ENCODE measurements around the gene CDIP1. TPM values are rescaled to one million over a fixed set of nuclear protein-coding genes. Genes with fewer than 3 reads are reported as not detected.
A peak's percentile ranks its signal among the peaks of the same experiment; 100 is the strongest.

CDIP1 gene
- 11.0 and 13.8 TPM in 2 replicates for total RNA-seq (2013; cell fraction: nucleolus; rRNA removed)
- total RNA-seq (2014; rRNA removed) (14.2 and 15.6 TPM in 2 replicates), total RNA-seq (2014; rRNA removed; fragmentation: Illumina TruSeq; extraction: Trizol) (7.6 and 9.1 TPM in 2 replicates), total RNA-seq (2021) (27.8 and 28.2 TPM in 2 replicates), polyA plus RNA-seq (2011; rRNA removed) (3.1 and 11.0 TPM in 2 replicates), polyA plus RNA-seq (2014; fragmentation: Illumina TruSeq; extraction: Trizol) (10.3 and 17.5 TPM in 2 replicates), polyA plus RNA-seq (2014; fragmentation: Nextera tagmentation; extraction: Ambion mirVana) (1 to 10 TPM; 6.1 to 7.2 TPM), polyA plus RNA-seq (2014; rRNA removed) (11.5 and 12.0 TPM in 2 replicates), polyA plus RNA-seq (2016; fragmentation: Nextera tagmentation; extraction: Ambion mirVana) (10 to 100 TPM; 29.4 to 32.4 TPM), polyA minus RNA-seq (2011; rRNA and poly(A)+ RNA removed) (8.3 and 8.5 TPM in 2 replicates), Bru-seq, nascent RNA (percentile 65 among the genes with signal in this experiment), BruChase-seq, experiment 1, labeled RNA remaining after a 6-hour chase (percentile 69 among the genes with signal in this experiment), BruChase-seq, experiment 2, labeled RNA remaining after a 2-hour chase (percentile 68 among the genes with signal in this experiment)
- 7.1 TPM for polyA plus RNA-seq (2011; ENCODE audit: low read depth)
- polyA plus RNA-seq (2011; cell fraction: cytosol; rRNA removed), result 10.3 and 14.9 TPM in 2 replicates
- 16.2 and 17.7 TPM in 2 replicates for polyA plus RNA-seq (2011; cell fraction: nucleus; rRNA removed)
- polyA plus RNA-seq (2012), result 15.1 and 15.2 TPM in 2 replicates
- polyA minus RNA-seq (2011; cell fraction: cytosol; rRNA and poly(A)+ RNA removed), result 8.6 TPM in 2 replicates
- 5.6 and 6.6 TPM in 2 replicates for polyA minus RNA-seq (2011; cell fraction: nucleus; rRNA and poly(A)+ RNA removed)
- long read RNA-seq, experiment 1, transcript CDIP1-209 (6 exons, 2,062 nt), result major isoform, 8 of 13 reads
- long read RNA-seq, experiment 1, partial matches to known transcripts, result 2 of 13 reads
- long read RNA-seq, experiment 1, other reads (novel, unspliced or antisense), result 2 of 13 reads
- long read RNA-seq, experiment 2, partial matches to known transcripts, result 2 of 6 reads
- long read RNA-seq, experiment 2, other reads (novel, unspliced or antisense), result 4 of 6 reads

DNA sequence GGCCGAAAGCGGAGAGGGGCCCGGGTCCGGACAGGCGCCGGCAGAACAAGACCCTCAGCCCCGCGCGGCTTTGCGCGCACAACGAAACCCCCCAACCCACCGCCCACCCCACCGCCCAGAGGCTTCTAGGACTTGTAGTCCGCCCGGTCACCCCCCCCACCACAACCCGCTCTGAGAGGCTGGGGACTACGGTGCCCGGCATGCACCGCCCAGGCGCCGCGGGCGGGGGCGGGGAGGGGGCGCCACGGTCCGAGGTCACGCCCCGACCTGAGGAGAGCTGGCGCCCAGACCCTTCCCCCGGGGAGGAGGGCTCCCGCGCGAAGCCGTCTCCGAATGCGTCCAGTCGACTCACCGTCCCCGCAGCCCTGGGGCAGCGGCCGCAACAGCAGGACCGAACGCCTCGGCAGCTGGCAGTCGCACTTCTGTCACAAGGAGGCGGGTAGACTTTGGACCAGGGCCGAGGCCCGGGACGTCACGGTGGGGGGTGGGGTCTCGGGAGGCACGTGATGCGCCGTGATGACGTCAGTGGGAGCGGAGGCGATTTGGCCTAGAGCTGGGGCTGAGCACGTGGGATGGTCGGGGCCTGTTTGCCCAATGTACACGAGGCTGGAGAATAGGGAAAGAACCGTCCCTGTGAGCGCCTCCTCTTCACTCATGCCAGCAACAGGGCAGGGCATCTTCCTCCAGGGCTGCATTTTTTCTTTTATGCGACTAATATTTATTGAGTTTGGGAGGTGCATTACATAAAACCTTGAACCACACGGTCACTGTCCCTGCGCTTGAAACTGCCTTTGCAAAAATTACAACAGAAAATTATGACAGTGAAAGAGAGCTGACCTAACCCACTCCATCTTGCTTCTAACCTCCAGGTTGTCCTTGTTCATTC lies at the start of gene CDIP1:
CDIP1 (minus strand) TSS at position 424 of the 886 bp plus-strand sequence. CDS start 24,643 bp downstream, outside the sequence.
- ATAC-seq, result peak; percentile 92
- H3K4me2 ChIP-seq (ENCODE audit: control insufficient read depth, insufficient read depth), result peak within 1 kb of the TSS; percentile 36
- intact Hi-C loops (cut with micrococcal nuclease; ENCODE audit: unreplicated experiment), result no loop called here
- DNase-seq (ENCODE audit: low read depth, low spot score), result peak; percentile 82
- H4K20me1 ChIP-seq (ENCODE audit: control insufficient read depth, insufficient read depth), result no peaks in the 10 kb centered on the region
- no peaks in the 10 kb centered on the region; a peak in 1 of 4 replicates for H3K27me3 ChIP-seq (replicated peaks in 1 of 2; ENCODE audit: control insufficient read depth in 2 of 2, insufficient read depth in 2 of 2, low read length in 1 of 2)
- WGBS (ENCODE audit: insufficient coverage, insufficient replicate concordance, low lambda C conversion rate, missing lambda C conversion rate), result 25% methylated on average over 40 of the region's 67 CpGs
- in situ Hi-C loops (cut with MboI), result loop anchor here (10.0 kb wide), 1 partner anchor 56 kb away; no protein-coding TSS in a partner anchor
- POLR2A ChIA-PET, result interaction anchor here (0.6 to 1.7 kb wide), 3 partner anchors 14 to 78 kb away, joined by 3 to 9 read pairs (median 4); no protein-coding TSS in a partner anchor
- no peaks in the 10 kb centered on the region for H3K36me3 ChIP-seq (ENCODE audit: control insufficient read depth in 2 of 2, insufficient read depth in 2 of 2, low read length in 1 of 2)
- peaks cover 11% of the 10 kb centered on the region for H3K4me1 ChIP-seq (ENCODE audit: control insufficient read depth, insufficient read depth, low read length)
- H2AFZ ChIP-seq (ENCODE audit: control insufficient read depth, low read depth, low read length), result peak within 1 kb of the TSS; percentile 91
- H3K27ac ChIP-seq (ENCODE audit: control insufficient read depth, insufficient read depth), result peak within 1 kb of the TSS; percentile 13; the same call in 1 of the 2 replicates
- H3K9me3 ChIP-seq (replicated peaks; ENCODE audit: control insufficient read depth, insufficient read depth, low read length), result peaks cover 12% of the 10 kb centered on the region
- H3K79me2 ChIP-seq (ENCODE audit: control insufficient read depth, insufficient read depth, low read length), result peaks cover 18% of the 10 kb centered on the region
- FAIRE-seq, result peak; percentile 94
- H3K9ac ChIP-seq (ENCODE audit: control insufficient read depth, insufficient read depth, low read length), result peak within 1 kb of the TSS; percentile 60
- SMC1A ChIA-PET (ENCODE audit: uncharacterized antibody, unreplicated experiment), result interaction anchor here (1.0 to 1.7 kb wide), 3 partner anchors 10 to 78 kb away, joined by 3 to 8 read pairs (median 5); no protein-coding TSS in a partner anchor
- RAD21 ChIA-PET (ENCODE audit: unreplicated experiment), result interaction anchor here (0.5 to 1.2 kb wide), 5 partner anchors 10 to 81 kb away, joined by 3 to 5 read pairs (median 3); no protein-coding TSS in a partner anchor
- H3K4me3 ChIP-seq, result peak within 1 kb of the TSS; percentile 70
- CTCF ChIA-PET, result interaction anchor here (1.2 to 2.7 kb wide), 6 partner anchors 10 to 86 kb away, joined by 5 to 8 read pairs (median 7); partner anchors contain the start of gene MGRN1
- BruUV-seq (replicated peaks), result no TSS peak
- no peak for TF ChIP-seq SRF (IDR thresholded peaks at IDR 0.05; ENCODE audit: low read depth in 2 of 2, low read length in 2 of 2)
- TF ChIP-seq CEBPB (IDR thresholded peaks at IDR 0.05; ENCODE audit: borderline replicate concordance in 1 of 2, low read depth in 2 of 2, low read length in 2 of 2), result no peak
- peak; percentile 51; the same call in 1 of the 2 replicates for TF ChIP-seq TAF1 (IDR thresholded peaks at IDR 0.05; ENCODE audit: borderline replicate concordance, low read depth, low read length)
- peak; percentile 89 for TF ChIP-seq POLR2AphosphoS5 (IDR thresholded peaks at IDR 0.05; ENCODE audit: low read length)
- no peak for TF ChIP-seq PAX8 (IDR thresholded peaks at IDR 0.05)
- peak; percentile 98 for TF ChIP-seq RAD51 (IDR thresholded peaks at IDR 0.05)
- TF ChIP-seq MYC (IDR thresholded peaks at IDR 0.05; ENCODE audit: insufficient read depth, insufficient read length, insufficient replicate concordance, low read length, severe bottlenecking), result no peak
- no peak for TF ChIP-seq RBBP5 (conservative IDR thresholded peaks at IDR 0.05)
- peak; percentile 44; the same call in 1 of the 2 replicates for TF ChIP-seq RB1 (IDR thresholded peaks at IDR 0.05; ENCODE audit: borderline replicate concordance)
- peak; percentile 40 for TF ChIP-seq HDAC6 (IDR thresholded peaks at IDR 0.05; ENCODE audit: unreplicated experiment)
- peak; percentile 52; the same call in 1 of the 2 replicates for TF ChIP-seq JUND (IDR thresholded peaks at IDR 0.05; ENCODE audit: low read depth, low read length)
- no peak for TF ChIP-seq FOXK2 (IDR thresholded peaks at IDR 0.05)
- TF ChIP-seq STAT3 (IDR thresholded peaks at IDR 0.05; ENCODE audit: low read depth, low read length), result no peak
- TF ChIP-seq, protein P1, sequence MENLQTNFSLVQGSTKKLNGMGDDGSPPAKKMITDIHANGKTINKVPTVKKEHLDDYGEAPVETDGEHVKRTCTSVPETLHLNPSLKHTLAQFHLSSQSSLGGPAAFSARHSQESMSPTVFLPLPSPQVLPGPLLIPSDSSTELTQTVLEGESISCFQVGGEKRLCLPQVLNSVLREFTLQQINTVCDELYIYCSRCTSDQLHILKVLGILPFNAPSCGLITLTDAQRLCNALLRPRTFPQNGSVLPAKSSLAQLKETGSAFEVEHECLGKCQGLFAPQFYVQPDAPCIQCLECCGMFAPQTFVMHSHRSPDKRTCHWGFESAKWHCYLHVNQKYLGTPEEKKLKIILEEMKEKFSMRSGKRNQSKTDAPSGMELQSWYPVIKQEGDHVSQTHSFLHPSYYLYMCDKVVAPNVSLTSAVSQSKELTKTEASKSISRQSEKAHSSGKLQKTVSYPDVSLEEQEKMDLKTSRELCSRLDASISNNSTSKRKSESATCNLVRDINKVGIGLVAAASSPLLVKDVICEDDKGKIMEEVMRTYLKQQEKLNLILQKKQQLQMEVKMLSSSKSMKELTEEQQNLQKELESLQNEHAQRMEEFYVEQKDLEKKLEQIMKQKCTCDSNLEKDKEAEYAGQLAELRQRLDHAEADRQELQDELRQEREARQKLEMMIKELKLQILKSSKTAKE (IDR thresholded peaks at IDR 0.05; ENCODE audit: low read depth, poor library complexity, severe bottlenecking), result no peak
- 0 out of 2 replicates have a peak, but pooled peaks have one; percentile 39 for TF ChIP-seq RFX5 (IDR thresholded peaks at IDR 0.05; ENCODE audit: low read depth, low read length)
- 0 out of 2 replicates have a peak, but pooled peaks have one; percentile 15 for TF ChIP-seq GATAD2B (conservative IDR thresholded peaks at IDR 0.05; ENCODE audit: low read depth)
- TF ChIP-seq NR2C1 (IDR thresholded peaks at IDR 0.05), result peak; percentile 63

Data from GM12878 (cell line).